Endodermal cell (in vitro differentiated cells): ENCODE measurements around the gene RFX4. TPM values are rescaled to one million over a fixed set of nuclear protein-coding genes. Genes with fewer than 3 reads are reported as not detected.

Source experiments
- DNase-seq: peaks from one replicate; pipeline ENCODE4 v3.0.0-alpha.2; 2017
- H3K27ac ChIP-seq: 2 replicates; pipeline ENCODE4 v1.5.1; 2013; ENCODE audit warnings: mild to moderate bottlenecking, low read depth, low read length, moderate library complexity
- H3K27me3 ChIP-seq: 2 replicates; pipeline ENCODE4 v1.6.1; 2013; ENCODE audit warnings: mild to moderate bottlenecking, low read length, moderate library complexity; ENCODE audit not compliant: insufficient read depth, control insufficient read depth, poor library complexity, severe bottlenecking
- H3K36me3 ChIP-seq: 2 replicates; pipeline ENCODE4 v1.7.0; 2013; ENCODE audit warnings: mild to moderate bottlenecking, low read length, moderate library complexity; ENCODE audit not compliant: control insufficient read depth, insufficient read depth
- H3K4me1 ChIP-seq: one replicate; pipeline ENCODE4 v1.7.0; 2013; ENCODE audit warnings: low read length; ENCODE audit not compliant: control insufficient read depth, insufficient read depth
- H3K4me3 ChIP-seq: 2 replicates; pipeline ENCODE4 v1.5.1; 2013; ENCODE audit warnings: mild to moderate bottlenecking, low read length, moderate library complexity
- H3K9ac ChIP-seq: 2 replicates; pipeline ENCODE4 v1.6.1; 2013; ENCODE audit warnings: mild to moderate bottlenecking, low read length, moderate library complexity; ENCODE audit not compliant: poor library complexity, severe bottlenecking; ENCODE audit errors: extremely low read depth
- H3K9me3 ChIP-seq: 2 replicates; pipeline ENCODE4 v1.6.1; 2013; ENCODE audit warnings: mild to moderate bottlenecking, low read length, moderate library complexity; ENCODE audit not compliant: control insufficient read depth
- H3K27ac Mint-ChIP-seq: 2 replicates; pipeline ENCODE4 v1.8.0; 2020; ENCODE audit warnings: mixed read lengths
- H3K27me3 Mint-ChIP-seq: 2 replicates; pipeline ENCODE4 v1.8.0; 2021; ENCODE audit warnings: mild to moderate bottlenecking, mixed read lengths; ENCODE audit not compliant: insufficient read depth
- H3K36me3 Mint-ChIP-seq: 2 replicates; pipeline ENCODE4 v1.8.0; 2020; ENCODE audit warnings: low read depth, mixed read lengths
- H3K4me1 Mint-ChIP-seq: 2 replicates; pipeline ENCODE4 v1.8.0; 2020; ENCODE audit warnings: mixed read lengths
- H3K4me3 Mint-ChIP-seq: 2 replicates; pipeline ENCODE4 v1.8.0; 2020; ENCODE audit warnings: mild to moderate bottlenecking, moderate library complexity, mixed read lengths
- H3K9me3 Mint-ChIP-seq: 2 replicates; pipeline ENCODE4 v1.8.0; 2020; ENCODE audit warnings: mild to moderate bottlenecking, mixed read lengths
- WGBS, 2 experiments: methylation state at CpG; one replicate each; pipeline versions ENCODE4 v1.1.5 to v1.1.7; 2013; ENCODE audit warnings: missing lambda C conversion rate in 2 of 2, mixed read lengths in 1 of 2; ENCODE audit not compliant: insufficient coverage in 1 of 2, insufficient read length in 1 of 2; 5-methylcytosine and 5-hydroxymethylcytosine counted together
- total RNA-seq, 2 donors: library from RNA; stranded (reverse); fragmentation: NEBNext Ultra II Directional in 1 of 2; extraction: Animal tissue kit (Norgen Biotek cat#: 25700) in 1 of 2; gene quantifications; 2 replicates in 1 of 2; 3 replicates in 1 of 2; pipeline ENCODE4 v1.2.1, GENCODE V29; 2021
- TF ChIP-seq, protein P1 (sequence below): fragments of 200-600 bp; sonication (generic); conservative IDR thresholded peaks from 2 replicates; pipeline ENCODE4 v1.5.0; 2021; ENCODE audit warnings: antibody characterized with exemption, mild to moderate bottlenecking

RFX4 gene
- total RNA-seq, 2 donors from 2014 or later: 0.09 to 0.86 TPM

DNA sequence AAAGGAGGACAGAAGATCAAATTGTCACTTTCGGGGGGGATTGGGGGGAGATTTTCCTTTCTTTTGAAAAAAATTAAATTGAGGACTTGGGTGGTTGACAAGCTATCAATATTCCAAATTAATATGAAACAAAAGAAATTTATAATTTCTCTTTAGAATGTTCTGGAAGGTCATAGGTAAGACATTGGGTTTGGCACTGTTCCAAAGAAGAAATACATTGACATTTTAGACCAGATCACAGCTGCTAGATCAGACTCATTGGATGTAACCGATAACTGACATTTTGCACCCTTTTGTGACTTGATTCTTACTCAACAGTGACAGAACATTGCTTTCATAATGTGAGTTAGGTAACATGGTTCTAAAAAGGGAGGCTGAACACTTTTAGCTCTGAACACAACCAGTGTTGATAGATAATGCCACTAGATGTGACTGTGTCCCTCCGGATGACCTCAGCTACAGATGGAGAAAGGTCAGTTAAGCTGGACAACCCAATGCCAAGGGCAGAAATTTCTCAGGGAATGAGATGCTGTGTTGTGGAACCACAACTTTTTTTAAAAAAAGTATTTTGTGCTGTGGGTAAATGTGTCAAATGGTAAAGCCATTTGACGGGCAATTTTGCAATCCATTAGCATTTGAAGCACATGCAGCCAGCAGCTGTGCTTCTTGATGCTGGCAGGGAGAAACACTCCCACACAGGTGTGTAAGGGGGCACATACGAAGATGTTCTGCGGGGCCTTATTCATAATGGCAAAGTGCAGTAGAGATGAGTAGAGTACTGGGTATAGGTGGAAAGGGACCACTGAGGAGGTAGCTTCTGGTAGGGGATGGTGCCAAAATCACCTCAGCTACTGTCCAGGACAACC lies 62.9 kb downstream of the RFX4 start:
- Histone ChIP-seq H3K9me3 (no peaks in the 10 kb centered on the region), H3K9ac (no peak overlapping the region), H3K4me1 (no peaks in the 10 kb centered on the region), H3K36me3 (no peaks in the 10 kb centered on the region), H3K27ac (no peak overlapping the region), H3K4me3 (no peak overlapping the region), H3K27me3 (no peaks in the 10 kb centered on the region)
- no peak overlapping the region for H3K4me3 Mint-ChIP-seq
- peaks cover 7% of the 10 kb centered on the region for H3K4me1 Mint-ChIP-seq
- DNase-seq: no peak
- no peak overlapping the region for H3K27ac Mint-ChIP-seq
- no peaks in the 10 kb centered on the region for H3K36me3 Mint-ChIP-seq
- peaks cover 7% of the 10 kb centered on the region for H3K27me3 Mint-ChIP-seq
- H3K9me3 Mint-ChIP-seq: no peaks in the 10 kb centered on the region
- TF ChIP-seq, protein P1, sequence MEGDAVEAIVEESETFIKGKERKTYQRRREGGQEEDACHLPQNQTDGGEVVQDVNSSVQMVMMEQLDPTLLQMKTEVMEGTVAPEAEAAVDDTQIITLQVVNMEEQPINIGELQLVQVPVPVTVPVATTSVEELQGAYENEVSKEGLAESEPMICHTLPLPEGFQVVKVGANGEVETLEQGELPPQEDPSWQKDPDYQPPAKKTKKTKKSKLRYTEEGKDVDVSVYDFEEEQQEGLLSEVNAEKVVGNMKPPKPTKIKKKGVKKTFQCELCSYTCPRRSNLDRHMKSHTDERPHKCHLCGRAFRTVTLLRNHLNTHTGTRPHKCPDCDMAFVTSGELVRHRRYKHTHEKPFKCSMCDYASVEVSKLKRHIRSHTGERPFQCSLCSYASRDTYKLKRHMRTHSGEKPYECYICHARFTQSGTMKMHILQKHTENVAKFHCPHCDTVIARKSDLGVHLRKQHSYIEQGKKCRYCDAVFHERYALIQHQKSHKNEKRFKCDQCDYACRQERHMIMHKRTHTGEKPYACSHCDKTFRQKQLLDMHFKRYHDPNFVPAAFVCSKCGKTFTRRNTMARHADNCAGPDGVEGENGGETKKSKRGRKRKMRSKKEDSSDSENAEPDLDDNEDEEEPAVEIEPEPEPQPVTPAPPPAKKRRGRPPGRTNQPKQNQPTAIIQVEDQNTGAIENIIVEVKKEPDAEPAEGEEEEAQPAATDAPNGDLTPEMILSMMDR: no peak
- 71 to 82% methylated on average over 4 to 5 of the region's 6 CpGs for WGBS, 2 experiments

DNA sequence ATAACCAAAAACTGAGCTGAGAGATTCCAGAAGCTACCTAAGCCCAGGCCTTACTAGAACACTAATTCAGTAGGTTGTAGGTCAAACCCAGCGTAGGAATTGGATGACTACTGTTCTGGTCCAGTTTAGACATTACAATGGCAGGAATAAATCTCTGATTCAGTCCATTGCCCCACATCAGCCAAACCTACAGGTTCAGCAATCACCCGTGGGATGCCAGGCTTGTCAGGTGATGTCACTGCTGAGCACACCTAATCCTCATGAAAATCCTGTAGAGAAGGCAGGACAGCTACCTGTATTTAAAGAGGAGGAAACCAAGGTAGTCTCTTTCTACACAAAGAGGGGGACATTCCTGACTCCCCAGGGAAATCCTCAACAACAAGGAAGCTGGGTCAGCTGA lies 63.7 kb downstream of the RFX4 start:
- no peak for DNase-seq
- Histone ChIP-seq H3K36me3 (no peaks in the 10 kb centered on the region), H3K4me1 (no peaks in the 10 kb centered on the region), H3K9me3 (no peaks in the 10 kb centered on the region), H3K27me3 (no peaks in the 10 kb centered on the region), H3K4me3 (no peak overlapping the region), H3K9ac (no peak overlapping the region), H3K27ac (no peak overlapping the region)
- H3K27ac Mint-ChIP-seq: no peak overlapping the region
- no peaks in the 10 kb centered on the region for H3K36me3 Mint-ChIP-seq
- peaks cover 7% of the 10 kb centered on the region for H3K4me1 Mint-ChIP-seq
- H3K9me3 Mint-ChIP-seq: no peaks in the 10 kb centered on the region
- peaks cover 7% of the 10 kb centered on the region for H3K27me3 Mint-ChIP-seq
- TF ChIP-seq, protein P1: no peak
- no peak overlapping the region for H3K4me3 Mint-ChIP-seq
- 83% methylated on average over 2 of the region's 2 CpGs; no CpG with 5 or more reads in 1 of the 2 experiments for WGBS, 2 experiments

DNA sequence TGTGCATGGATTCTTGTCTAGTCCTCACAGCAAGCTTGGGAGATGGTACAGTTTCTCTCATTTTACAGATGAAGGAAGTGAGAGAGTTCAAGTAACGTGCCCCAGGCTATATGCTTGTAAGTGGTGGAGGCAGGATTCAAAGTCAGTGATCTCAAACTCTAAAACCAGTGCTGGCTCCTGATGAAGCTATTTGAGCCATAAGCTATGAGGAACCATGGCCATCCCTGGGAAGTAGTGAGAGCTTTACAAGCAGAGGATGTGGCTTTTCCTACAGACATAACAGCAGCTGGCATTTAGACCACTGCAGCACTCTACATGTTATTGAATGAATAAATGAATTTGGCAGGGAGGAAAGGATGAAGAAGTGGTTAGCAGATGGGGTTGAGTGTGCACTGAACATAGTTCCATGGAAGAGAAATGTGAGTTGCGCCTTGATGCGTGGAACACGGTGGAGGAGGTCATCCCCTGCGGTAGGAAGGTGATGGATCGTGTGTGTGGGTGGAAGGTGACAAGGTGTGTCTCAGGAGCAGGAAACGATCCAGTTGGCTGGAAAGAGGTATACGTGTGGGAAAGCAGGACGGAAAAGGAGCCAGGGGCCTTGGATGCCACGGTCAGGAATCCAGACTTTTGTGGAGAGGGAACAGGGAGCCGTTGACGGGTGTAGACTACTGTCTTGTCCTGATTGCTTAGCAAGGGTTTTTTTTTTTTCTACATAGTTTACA lies 65.2 kb downstream of the RFX4 start:
- H3K36me3 ChIP-seq: no peaks in the 10 kb centered on the region
- no peak overlapping the region for H3K4me3 ChIP-seq
- no peaks in the 10 kb centered on the region for H3K9me3 ChIP-seq
- Mint-ChIP-seq H3K36me3 (no peaks in the 10 kb centered on the region), H3K4me1 (peaks cover 7% of the 10 kb centered on the region), H3K27ac (no peak overlapping the region), H3K4me3 (no peak overlapping the region), H3K9me3 (no peaks in the 10 kb centered on the region), H3K27me3 (peaks cover 2% of the 10 kb centered on the region)
- H3K27ac ChIP-seq: no peak overlapping the region
- no peaks in the 10 kb centered on the region for H3K27me3 ChIP-seq
- no peak overlapping the region for H3K9ac ChIP-seq
- no peak for DNase-seq
- TF ChIP-seq, protein P1: no peak
- H3K4me1 ChIP-seq: no peaks in the 10 kb centered on the region
- 92 to 96% methylated on average over 8 to 12 of the region's 12 CpGs for WGBS, 2 experiments
